Left ventricle myocardium inferior (tissue), 1 donor: Measurements from ENCODE around the gene TPH2. TPM values are rescaled to one million over a fixed set of nuclear protein-coding genes. Genes with fewer than 3 reads are reported as not detected.

Source experiments
- DNase-seq: peaks from one replicate; pipeline ENCODE4 v3.0.0-alpha.2; 2020
- H3K27ac ChIP-seq: fragments of 200-600 bp; replicated peaks from 2 replicates; pipeline ENCODE4 v1.8.0; 2021
- H3K27me3 ChIP-seq: fragments of 200-600 bp; 2 replicates; pipeline ENCODE4 v1.8.0; 2021; ENCODE audit warnings: low read depth
- H3K36me3 ChIP-seq: fragments of 200-600 bp; 2 replicates; pipeline ENCODE4 v1.8.0; 2021
- H3K4me1 ChIP-seq: fragments of 200-600 bp; 2 replicates; pipeline ENCODE4 v1.8.0; 2021
- H3K4me3 ChIP-seq: fragments of 200-600 bp; 2 replicates; pipeline ENCODE4 v1.8.0; 2021; ENCODE audit warnings: mild to moderate bottlenecking, moderate library complexity
- H3K9me3 ChIP-seq: fragments of 200-600 bp; replicated peaks from 2 replicates; pipeline ENCODE4 v1.8.0; 2021
- CTCF ChIP-seq: fragments of 200-600 bp; IDR thresholded peaks from 2 replicates; pipeline ENCODE4 v1.8.0; 2021; ENCODE audit warnings: antibody characterized with exemption, mild to moderate bottlenecking, borderline replicate concordance
- intact Hi-C: fragments of 100-400 bp; cut with micrococcal nuclease; formaldehyde crosslinking; loops from one replicate; pipeline ENCODE4 v1.11.0; 2022
- total RNA-seq: library from RNA; stranded (reverse); fragmentation: NEBNext Ultra II Directional; extraction: Animal tissue kit (Norgen Biotek cat#: 25700); gene quantifications from one replicate; pipeline ENCODE4 v1.2.1, GENCODE V29; 2021
- donor health status: DM: no; HTN: yes; CAD: no; lungs with severe emphysema.

The TPH2 gene
- total RNA-seq, 1 donor from 2014 or later = not detected

- Histone ChIP-seq H3K36me3 (no peaks in the 10 kb centered on the region), H3K9me3 (peaks cover 7% of the 10 kb centered on the region), H3K27me3 (no peaks in the 10 kb centered on the region), H3K27ac (no peak overlapping the region), H3K4me1 (no peaks in the 10 kb centered on the region), H3K4me3 (no peak overlapping the region)
- TF ChIP-seq CTCF = no peak
- no peak for DNase-seq
- intact Hi-C loops = no loop called here
These were observed 124.4 kb downstream of the TPH2 start for GRCh38 chr12:72063073-72063472.

- intact Hi-C loops = no loop called here
- DNase-seq = no peak
- Histone ChIP-seq H3K27ac (no peak overlapping the region), H3K27me3 (no peaks in the 10 kb centered on the region), H3K36me3 (no peaks in the 10 kb centered on the region), H3K9me3 (peaks cover 19% of the 10 kb centered on the region), H3K4me1 (no peaks in the 10 kb centered on the region), H3K4me3 (no peak overlapping the region)
- no peak for TF ChIP-seq CTCF
These were observed 132.4 kb downstream of the TPH2 start for GRCh38 chr12:72071030-72071429.

- H3K27me3 ChIP-seq = no peaks in the 10 kb centered on the region
- intact Hi-C loops = no loop called here
- H3K4me1 ChIP-seq = no peaks in the 10 kb centered on the region
- no peak overlapping the region for H3K27ac ChIP-seq
- H3K4me3 ChIP-seq = no peak overlapping the region
- TF ChIP-seq CTCF = no peak
- DNase-seq = no peak
- H3K36me3 ChIP-seq = no peaks in the 10 kb centered on the region
- H3K9me3 ChIP-seq = peaks cover 19% of the 10 kb centered on the region
These were observed 134.1 kb downstream of the TPH2 start for GRCh38 chr12:72072592-72073212.

- Histone ChIP-seq H3K4me1 (no peaks in the 10 kb centered on the region), H3K36me3 (no peaks in the 10 kb centered on the region), H3K27ac (no peak overlapping the region), H3K9me3 (peaks cover 19% of the 10 kb centered on the region), H3K27me3 (no peaks in the 10 kb centered on the region), H3K4me3 (no peak overlapping the region)
- intact Hi-C loops = no loop called here
- no peak for DNase-seq
- no peak for TF ChIP-seq CTCF
These were observed 135.4 kb downstream of the TPH2 start for GRCh38 chr12:72074065-72074464.

GRCh38 chr12:72074956-72075355, 136.3 kb downstream of the TPH2 start:
- Histone ChIP-seq H3K27me3 (no peaks in the 10 kb centered on the region), H3K27ac (no peak overlapping the region), H3K36me3 (no peaks in the 10 kb centered on the region), H3K4me3 (no peak overlapping the region), H3K9me3 (peaks cover 19% of the 10 kb centered on the region), H3K4me1 (no peaks in the 10 kb centered on the region)
- DNase-seq = no peak
- intact Hi-C loops = no loop called here
- TF ChIP-seq CTCF = no peak
